Measurements from ENCODE around the gene PPP1R1C.

The PPP1R1C gene

DNA sequence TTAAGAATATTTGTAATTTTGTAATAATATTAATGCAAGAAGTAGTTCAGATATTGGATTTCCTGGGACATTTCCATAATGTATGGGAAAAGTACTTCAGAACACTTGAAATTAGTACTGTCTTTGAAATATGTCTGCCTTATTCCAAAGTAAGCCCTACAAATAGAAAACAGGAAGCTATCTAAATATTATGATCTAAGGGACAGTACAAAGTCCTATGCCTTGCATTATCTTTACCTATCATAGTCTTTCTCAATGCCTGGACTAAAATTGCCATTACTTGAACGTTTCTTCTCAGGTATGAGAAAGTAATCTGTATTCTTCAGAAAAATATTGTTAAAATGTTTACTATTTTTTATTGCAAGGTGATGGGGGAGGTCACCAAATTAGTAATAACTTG lies 113.0 kb downstream of the PPP1R1C start:
- DNase-seq (ENCODE audit: extremely low read depth in 1 of 2, low read depth in 1 of 2), result no peak

DNA sequence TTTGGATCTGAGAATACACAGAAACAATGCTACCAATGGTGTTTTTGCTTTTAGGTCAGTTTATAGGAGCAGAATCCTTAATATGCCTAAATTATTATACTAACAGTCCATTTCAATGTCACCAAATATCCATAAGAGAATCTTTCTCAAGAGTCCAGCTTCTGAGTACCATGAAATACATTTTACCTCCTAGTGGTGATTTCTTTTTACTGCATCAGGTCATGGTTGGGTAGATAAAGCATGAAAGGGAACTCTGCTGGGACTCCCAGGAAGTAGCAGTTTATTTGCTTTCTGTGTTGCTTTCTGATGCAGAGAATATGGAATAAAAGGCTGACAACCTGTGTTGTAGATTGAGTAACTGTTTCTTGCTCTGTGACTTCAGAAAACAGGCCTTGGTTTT lies 115.6 kb downstream of the PPP1R1C start:
- no peak for DNase-seq (ENCODE audit: extremely low read depth in 1 of 2, low read depth in 1 of 2)

DNA sequence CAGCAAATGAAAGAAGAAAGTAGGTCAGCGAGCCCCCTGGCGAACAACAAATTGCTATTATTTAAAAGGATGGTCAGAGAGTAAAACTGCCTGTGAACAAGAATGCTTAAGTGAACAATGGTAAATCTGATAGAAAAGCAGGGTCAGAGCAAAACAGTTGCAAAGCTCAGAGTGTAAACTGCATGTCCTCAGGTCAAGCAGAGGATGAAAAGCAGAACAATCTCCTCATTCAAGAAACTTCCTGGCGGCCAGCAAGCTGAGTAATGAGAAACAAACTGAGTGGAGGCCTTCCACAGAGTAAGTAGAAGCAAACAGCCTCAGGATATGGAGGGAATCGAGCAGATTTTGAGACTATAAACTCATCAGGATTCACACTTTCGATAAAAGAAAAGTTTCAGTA lies 117.9 kb downstream of the PPP1R1C start:
- no peak for DNase-seq (ENCODE audit: extremely low read depth in 1 of 2, low read depth in 1 of 2)

DNA sequence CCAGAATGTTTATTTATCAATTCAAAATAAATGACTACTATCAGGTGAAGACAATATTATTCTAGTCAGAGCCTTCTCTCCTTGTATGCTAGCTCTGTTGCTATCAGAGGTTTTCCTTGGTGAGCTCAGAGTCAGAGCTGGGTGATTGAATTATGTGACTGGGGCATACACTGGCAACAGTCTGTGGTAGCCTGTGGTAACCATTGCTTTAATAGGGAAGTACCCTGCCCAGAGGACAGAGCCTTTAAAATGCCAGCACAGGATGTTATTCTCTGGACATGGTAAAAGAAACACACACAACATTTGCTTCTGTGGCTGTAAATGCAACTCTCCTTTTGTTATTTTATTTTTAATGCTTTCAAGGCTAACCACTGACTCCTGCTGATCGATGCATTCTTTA lies 124.7 kb downstream of the PPP1R1C start:
- DNase-seq (ENCODE audit: extremely low read depth in 1 of 2, low read depth in 1 of 2), result no peak

DNA sequence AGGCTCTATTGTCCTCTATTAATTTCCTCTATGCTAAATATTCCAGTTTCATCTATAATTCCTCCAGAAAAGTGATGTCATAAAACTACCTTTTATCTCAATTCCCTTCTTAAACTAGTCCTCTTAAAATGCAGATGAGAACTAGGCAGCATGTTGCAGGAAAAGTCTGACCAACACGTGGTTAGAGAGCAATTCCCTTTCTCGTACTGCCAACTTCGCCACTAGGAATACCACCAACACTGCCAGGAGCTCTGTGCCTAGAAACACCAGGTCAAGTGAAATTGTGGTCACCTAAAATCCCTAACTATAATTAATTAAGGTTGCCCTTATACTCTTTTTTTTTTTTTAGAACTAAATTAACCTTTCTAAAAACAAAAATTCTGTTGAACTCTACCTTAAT lies 127.7 kb downstream of the PPP1R1C start:
- DNase-seq (ENCODE audit: extremely low read depth in 1 of 2, low read depth in 1 of 2), result no peak

DNA sequence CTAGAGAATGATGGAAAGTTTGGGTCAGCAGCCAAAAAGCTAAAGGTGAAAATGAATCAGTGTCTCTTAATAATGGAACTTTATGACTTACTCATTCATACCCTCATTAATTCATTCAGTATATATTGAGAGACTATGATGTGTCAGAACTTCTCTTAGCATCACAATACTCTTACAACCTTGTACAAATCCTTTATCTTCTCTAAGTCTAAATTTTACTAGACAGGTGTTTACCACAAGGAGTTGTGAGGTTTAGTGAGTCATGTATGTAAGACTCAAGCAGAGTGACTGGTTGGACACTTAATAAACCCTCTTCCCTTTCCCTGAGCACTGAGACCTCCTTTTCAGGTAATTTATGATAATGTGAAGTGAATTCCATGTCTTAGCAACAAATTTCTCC lies 129.6 kb downstream of the PPP1R1C start:
- DNase-seq (ENCODE audit: extremely low read depth in 1 of 2, low read depth in 1 of 2), result no peak

DNA sequence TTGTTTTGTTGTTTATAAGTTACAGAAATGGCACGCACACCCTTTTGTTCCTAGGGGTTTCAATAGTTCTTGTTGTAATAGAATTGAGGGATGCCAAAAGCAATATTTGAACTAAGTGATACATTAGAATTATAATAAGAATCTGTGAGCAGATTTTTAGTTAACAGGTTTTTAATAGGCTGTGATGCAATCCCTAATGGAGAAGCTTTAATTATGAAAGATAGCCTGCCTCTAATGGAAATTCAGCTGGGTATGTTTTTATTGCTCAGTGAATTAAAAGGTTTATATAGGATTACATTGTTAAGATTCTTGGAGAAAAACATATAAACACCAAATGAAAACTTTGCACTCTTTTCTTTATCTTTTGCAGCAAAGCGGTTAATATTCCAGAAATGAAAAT lies 131.1 kb downstream of the PPP1R1C start:
- no peak for DNase-seq (ENCODE audit: extremely low read depth in 1 of 2, low read depth in 1 of 2)

DNA sequence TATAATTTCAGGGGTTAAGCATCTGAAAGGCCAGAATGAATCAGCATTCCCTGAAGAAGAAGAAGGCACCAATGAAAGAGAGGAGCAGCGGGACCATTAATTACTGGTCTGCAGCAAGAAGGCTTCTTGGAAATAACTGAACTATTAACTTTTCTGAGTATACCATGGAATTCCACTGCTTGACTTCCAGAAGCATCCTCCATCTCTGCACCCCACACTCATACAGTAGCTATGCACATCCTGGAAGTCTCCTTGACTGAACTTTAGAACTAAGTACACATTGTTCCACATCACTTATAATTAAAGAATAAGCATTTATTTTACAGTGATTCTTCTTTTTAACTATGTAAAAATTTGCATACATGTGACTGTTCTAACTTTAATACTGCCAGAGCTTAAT lies 131.5 kb downstream of the PPP1R1C start:
- no peak for DNase-seq (ENCODE audit: extremely low read depth in 1 of 2, low read depth in 1 of 2)

DNA sequence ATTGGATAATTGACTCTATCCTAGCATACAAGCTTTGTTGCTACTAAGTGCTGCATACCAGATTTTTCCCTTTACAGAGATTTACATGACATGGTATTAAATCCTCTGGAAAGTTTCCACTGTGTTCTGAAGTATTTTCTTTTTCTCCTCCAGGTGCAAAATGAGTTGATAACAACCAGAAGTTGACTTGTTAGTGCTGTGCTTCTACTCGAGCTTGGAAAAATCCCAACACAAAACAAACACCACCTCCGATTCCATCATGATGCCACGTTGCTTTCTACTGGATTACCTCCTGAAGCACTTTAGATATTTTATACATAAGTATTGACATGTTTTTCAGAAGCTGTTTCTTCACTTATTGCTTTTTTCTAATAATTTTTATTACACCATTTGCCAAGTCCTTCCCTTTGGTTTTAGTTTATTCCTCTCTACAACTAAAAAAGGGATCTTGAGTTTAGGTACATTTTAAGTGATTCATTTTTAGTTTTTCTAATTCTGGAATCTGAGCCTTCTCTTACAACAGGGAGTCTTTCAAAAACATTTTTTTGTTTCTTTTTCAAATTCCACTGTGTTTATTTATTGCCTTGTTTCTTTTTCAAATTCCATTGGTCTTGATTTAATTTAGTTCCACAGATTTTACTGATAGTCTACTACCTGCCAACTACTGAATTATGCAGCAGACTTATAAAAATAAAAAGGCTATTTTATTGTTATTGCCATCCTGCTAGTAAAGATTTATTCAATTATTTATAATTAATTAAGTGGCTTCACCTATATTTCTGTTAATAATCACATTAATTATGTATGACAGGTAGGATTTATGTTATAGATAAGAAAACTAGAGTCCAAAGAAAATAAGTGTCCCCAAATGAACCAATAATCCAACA lies 143.4 kb downstream of the PPP1R1C start:
- no peak for DNase-seq (ENCODE audit: extremely low read depth in 1 of 2, low read depth in 1 of 2)

DNA sequence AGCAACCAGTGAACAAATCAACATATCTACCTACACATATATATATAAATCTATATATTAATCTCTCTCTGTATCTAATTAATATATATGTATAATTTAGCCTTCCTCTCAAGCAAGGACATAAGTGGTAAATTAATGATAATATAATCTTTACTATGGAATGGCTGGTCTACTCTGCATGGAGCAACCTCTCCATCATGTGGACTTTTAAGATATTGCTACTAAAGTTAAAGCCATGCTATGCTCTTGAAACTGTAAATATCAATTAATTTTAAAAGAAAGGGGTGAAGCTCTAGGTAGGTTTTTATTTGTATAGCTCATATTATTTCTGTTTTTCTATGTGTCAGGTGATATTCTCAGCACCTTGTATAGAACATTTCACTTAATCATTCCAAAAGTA lies 147.0 kb downstream of the PPP1R1C start:
- DNase-seq (ENCODE audit: extremely low read depth in 1 of 2, low read depth in 1 of 2), result no peak

DNA sequence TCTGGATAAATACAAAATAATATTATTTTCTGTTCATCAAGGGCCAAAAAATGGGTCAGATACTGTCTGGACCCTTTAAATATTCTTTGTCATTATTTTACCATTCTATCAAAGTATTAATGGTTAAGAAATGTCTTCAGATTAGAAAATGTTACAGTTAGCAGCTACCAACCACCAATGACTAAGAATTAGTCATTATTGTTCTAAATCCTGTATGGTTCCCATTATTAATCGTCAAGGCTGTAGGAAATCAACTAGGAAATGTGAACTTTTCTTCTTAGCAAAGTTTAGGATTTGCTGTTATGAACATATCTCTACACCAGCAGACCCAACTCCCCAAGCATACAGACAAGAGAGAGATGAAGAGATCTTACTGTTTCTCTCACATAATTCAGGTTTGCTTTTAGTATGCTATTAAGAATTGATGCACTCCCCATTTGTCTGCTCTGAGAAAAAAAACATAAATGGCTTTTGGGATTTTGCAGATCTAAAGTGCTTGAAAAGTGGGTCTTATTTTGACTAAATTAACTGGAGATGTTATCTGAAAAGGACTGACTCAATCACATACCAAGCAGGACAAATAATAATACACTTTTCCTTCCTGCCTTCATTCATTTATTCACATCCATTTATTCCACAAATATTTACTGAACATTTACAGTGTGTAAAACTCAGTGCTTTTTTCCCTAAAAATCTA lies 147.7 kb downstream of the PPP1R1C start:
- no peak for DNase-seq (ENCODE audit: extremely low read depth in 1 of 2, low read depth in 1 of 2)

DNA sequence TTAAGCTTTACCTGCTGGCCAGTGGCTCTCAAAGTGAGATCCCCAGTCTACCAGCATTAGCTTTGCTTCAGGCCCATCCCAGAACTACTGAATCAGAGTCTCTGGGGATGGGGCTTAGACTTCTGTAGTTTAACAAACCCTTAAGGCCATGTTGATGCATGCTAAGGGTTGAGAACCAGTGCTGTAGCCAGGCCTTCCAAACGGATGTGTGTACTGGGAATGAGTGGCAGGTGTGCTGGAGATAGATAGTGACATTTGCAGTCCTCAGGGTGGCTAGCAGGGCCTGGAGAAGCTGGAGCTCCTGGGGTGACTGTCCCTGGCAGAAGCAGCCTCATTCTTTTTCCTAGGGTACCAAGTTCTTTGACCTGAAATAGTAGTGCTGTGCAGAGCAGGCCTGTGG lies 148.5 kb downstream of the PPP1R1C start:
- DNase-seq (ENCODE audit: extremely low read depth in 1 of 2, low read depth in 1 of 2), result no peak

DNA sequence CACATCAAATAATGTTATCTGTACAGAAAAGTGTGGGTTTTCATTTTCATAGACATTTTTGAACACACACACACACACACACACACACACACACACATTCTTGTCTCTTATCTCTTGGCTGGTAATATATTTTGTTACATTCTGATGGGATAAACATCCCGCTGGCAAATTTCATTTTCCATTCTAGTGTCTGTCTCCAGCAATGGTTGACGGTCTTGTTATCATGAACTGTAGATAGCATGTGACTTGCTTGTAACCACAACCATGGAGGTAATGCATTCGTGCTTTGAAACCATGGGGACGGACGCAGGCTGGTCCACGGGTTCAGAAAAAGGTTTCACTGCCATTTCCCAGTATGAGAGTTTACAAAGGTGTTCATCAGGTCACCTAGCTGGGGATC lies 156.4 kb downstream of the PPP1R1C start:
- no peak for DNase-seq (ENCODE audit: extremely low read depth in 1 of 2, low read depth in 1 of 2)

DNA sequence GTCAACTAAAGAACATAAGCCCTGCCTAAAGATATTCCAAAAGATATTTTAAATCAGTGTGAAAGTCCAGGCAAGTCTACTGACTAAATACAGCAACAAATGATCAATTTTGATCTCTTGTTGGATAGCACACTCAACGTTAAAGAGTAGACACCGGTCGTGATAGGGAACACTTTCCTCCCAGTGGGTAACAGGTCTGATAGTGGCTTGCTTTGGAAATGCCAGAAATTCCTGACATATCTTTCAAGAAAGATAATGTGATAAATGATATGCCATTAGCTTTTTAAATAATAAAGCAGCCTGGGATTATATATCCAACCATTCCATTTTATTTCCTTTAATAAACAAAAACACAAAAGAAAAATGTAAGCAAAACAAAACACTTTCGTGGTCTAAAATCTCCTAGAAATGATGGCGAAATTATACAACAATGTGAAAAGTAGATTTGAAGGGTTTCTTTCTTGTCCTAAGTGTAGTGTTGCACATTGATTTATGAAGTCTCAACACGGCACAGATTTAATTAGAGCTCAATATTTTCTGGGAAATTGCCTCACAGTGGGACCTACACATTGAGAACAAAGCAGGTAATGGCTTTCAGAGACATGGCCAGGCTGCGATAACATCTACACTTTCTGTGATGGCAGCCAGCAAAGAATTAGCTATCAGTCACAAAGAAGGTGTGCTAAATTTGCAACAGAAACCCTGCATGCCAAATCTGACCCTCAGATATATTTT lies 158.6 kb downstream of the PPP1R1C start:
- DNase-seq (ENCODE audit: extremely low read depth in 1 of 2, low read depth in 1 of 2), result no peak

DNA sequence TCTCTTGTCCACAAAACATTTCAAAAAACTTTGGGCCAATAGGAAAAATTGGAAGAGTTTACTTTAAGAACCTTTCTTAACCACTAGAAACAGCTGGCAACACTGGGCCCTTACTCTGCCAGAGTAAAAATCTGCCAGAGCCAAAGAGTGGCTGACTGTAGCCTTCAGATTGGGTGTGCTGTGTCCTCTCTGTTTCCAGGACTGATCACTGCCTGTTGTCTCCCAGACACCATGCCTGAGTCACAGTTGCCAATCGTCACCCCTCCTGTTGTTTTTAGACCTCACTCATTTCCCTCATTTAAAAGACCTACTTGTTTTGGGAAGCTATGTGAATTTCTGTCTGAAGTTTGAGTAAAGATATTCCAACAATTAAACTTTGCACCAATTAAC lies 159.1 kb downstream of the PPP1R1C start:
- no peak for DNase-seq (ENCODE audit: extremely low read depth in 1 of 2, low read depth in 1 of 2)

DNA sequence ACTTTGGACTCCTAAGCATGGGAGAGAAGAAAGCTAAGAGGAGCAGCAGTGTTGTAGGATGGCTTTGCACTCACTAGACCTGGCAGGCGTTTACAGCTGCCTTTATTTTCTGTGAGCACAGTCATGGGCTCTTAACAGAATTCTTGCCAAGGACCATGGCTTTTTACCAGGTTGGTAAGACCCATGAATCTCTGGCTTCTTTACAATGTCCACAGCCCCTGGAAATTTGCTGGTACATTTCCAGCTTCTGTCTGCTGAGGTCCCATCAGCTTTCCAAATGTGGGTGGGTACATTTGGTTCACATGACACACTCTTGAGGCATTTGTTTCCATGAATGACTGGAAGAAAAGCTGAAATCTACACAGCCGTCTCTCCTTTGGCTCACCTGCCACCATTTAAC lies 162.7 kb downstream of the PPP1R1C start:
- DNase-seq (ENCODE audit: extremely low read depth in 1 of 2, low read depth in 1 of 2), result no peak

DNA sequence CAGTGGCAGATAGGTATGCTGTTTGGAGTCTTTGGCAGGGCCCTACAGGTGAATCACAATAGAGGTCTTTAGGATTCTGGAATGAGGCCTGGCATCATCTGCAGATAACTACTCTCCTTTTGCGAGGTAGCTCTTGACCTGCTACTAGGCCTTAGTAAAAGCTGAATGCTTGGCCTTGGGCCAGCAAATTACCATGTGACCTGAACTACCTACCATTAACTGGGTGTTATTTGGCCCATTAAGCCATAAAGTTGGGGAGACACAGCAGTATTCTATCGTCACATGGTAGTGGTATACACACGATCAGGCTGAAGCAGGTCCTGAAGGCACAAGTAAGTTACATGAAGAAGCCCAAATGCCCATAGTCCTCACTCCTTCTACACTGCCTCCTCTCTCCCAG lies 178.2 kb downstream of the PPP1R1C start:
- DNase-seq (ENCODE audit: extremely low read depth in 1 of 2, low read depth in 1 of 2), result no peak

DNA sequence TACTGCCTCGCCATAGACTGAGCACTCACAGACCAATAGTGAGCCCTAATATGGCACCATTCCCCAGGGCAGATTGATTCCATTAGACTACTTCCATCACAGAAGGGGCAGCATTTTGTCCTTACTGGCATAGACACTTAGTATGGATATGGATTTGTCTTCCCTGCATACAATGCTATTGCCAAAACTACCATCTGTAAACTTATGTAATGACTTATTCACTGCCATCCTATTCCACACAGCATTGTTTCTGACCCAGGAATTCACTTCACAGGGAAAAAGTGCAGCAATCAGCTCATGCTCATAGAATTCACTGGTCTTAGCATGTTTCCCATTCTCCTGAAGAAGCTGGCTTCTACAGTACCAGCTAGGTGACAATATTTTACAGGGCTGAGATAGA lies 179.0 kb downstream of the PPP1R1C start:
- DNase-seq (ENCODE audit: extremely low read depth in 1 of 2, low read depth in 1 of 2), result no peak

DNA sequence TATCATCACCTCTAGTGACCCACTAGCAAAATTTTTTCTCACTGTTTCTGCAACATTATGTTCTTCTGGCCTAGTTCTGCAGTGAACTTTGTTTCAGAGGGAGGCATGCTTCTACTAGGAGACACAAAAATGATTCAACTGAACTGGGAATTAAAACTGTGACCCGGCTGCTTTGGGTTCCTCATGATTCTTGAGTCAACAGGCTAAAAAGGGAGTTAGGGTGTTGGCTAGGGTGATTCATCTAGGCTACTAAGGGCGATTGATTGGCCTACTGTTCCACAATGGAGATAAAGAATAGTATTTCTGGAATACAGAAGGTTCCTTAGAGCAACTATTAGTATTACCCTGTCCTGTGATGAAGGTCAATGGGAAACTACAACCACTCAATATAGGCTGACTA lies 179.5 kb downstream of the PPP1R1C start:
- DNase-seq (ENCODE audit: extremely low read depth in 1 of 2, low read depth in 1 of 2), result no peak

DNA sequence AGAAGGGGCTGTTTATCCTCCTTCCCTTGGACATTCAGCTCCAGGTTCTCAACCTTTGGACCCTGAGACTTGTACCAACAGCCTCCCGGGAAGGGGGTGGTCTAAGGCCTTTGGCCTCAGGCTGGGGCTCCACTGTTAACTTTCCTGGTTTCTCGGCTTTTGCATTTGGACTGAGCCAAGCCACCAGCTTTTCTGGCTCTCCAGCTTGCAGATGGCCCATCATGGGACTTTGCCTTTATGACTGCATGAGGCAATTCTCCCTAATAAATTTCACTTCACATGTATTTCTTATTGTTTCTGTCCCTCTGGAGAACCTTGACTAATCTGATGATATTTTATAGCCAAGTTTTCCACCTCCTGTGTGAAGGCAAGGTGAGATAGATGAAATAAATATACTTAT lies 180.8 kb downstream of the PPP1R1C start:
- no peak for DNase-seq (ENCODE audit: extremely low read depth in 1 of 2, low read depth in 1 of 2)

DNA sequence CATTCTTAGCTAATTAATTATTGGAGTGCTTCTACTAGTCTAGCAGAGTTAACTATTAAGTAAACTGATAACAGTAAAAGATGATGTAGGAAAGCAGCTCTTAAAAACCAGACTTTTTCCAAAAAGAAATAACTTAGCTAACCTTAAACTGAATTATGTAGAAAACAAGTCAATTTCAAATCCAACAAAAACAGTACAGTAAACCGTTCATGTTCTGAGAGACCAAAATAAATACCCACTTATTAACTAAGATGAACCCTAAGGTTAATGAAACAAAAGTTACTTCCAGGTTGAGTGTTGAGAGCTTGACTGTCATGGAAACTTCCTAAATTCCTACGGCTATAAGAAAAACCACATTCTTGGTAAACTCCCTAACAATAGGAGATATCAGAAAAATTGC lies 181.2 kb downstream of the PPP1R1C start:
- no peak for DNase-seq (ENCODE audit: extremely low read depth in 1 of 2, low read depth in 1 of 2)
